Fibroblast of skin of back (primary cell): ENCODE data around the gene NRCAM.
"Not testable (repeated sequence)": the region's sequence is repeated elsewhere in the genome, so short reads cannot be mapped to it uniquely, and the experiment has no call there.

Experiments
- DNase-seq: peaks from one replicate; pipeline ENCODE4 v3.0.0-alpha.2; 2013

NRCAM gene

GRCh38 chr7:108395426-108395825, 60.8 kb downstream of the NRCAM start:
- DNase-seq = no peak

GRCh38 chr7:108393097-108393496, 63.1 kb downstream of the NRCAM start:
- DNase-seq = not testable (repeated sequence)

- DNase-seq = not testable (repeated sequence)
Measured at GRCh38 chr7:108387686-108388085, 68.5 kb downstream of the NRCAM start.

GRCh38 chr7:108385834-108386422, 70.3 kb downstream of the NRCAM start:
- no peak for DNase-seq

- DNase-seq = no peak
Measured at GRCh38 chr7:108384716-108385483, 71.3 kb downstream of the NRCAM start.

- no peak for DNase-seq
Measured at GRCh38 chr7:108382932-108383331, 73.3 kb downstream of the NRCAM start.

- no peak for DNase-seq
Measured at GRCh38 chr7:108380517-108380916, 75.7 kb downstream of the NRCAM start.

- no peak for DNase-seq
Measured at GRCh38 chr7:108376206-108376605, 80.0 kb downstream of the NRCAM start.

- DNase-seq = no peak
Measured at GRCh38 chr7:108375668-108376067, 80.6 kb downstream of the NRCAM start.

GRCh38 chr7:108374899-108375298, 81.3 kb downstream of the NRCAM start:
- no peak for DNase-seq

GRCh38 chr7:108372618-108373017, 83.6 kb downstream of the NRCAM start:
- peak; percentile 66 for DNase-seq

GRCh38 chr7:108370616-108371015, 85.6 kb downstream of the NRCAM start:
- no peak for DNase-seq

GRCh38 chr7:108368466-108368865, 87.8 kb downstream of the NRCAM start:
- DNase-seq = peak; percentile 28

GRCh38 chr7:108367946-108368345, 88.3 kb downstream of the NRCAM start:
- DNase-seq = no peak

- DNase-seq = no peak
Measured at GRCh38 chr7:108367314-108367713, 88.9 kb downstream of the NRCAM start.

GRCh38 chr7:108363659-108364058, 92.6 kb downstream of the NRCAM start:
- no peak for DNase-seq

GRCh38 chr7:108360058-108360800, 96.0 kb downstream of the NRCAM start:
- DNase-seq = no peak

GRCh38 chr7:108358553-108358952, 97.7 kb downstream of the NRCAM start:
- DNase-seq = peak; percentile 83

- peak; percentile 41 for DNase-seq
Measured at GRCh38 chr7:108351729-108352131, 104.5 kb downstream of the NRCAM start.

- peak; percentile 74 for DNase-seq
Measured at GRCh38 chr7:108348913-108349312, 107.3 kb downstream of the NRCAM start.

GRCh38 chr7:108347616-108348015, 108.6 kb downstream of the NRCAM start:
- DNase-seq = peak; percentile 75

GRCh38 chr7:108345710-108346336, 110.4 kb downstream of the NRCAM start:
- DNase-seq = no peak

- DNase-seq = no peak
Measured at GRCh38 chr7:108340856-108341411, 115.3 kb downstream of the NRCAM start.
